Measurements from ENCODE around the gene SMIM44. TPM values are rescaled to one million over a fixed set of nuclear protein-coding genes. Genes with fewer than 3 reads are reported as not detected.

Gene SMIM44
- total RNA-seq, 1 donor, result not detected

GRCh38 chr19:3479177-3479833, 3.9 kb downstream of the SMIM44 start:
- Histone ChIP-seq H3K4me1 (ENCODE audit: insufficient read depth, low read length) (no peaks in the 10 kb centered on the region), H3K36me3 (ENCODE audit: insufficient read depth, low read length) (no peaks in the 10 kb centered on the region), H4K20me1 (ENCODE audit: insufficient read depth, low read length) (no peaks in the 10 kb centered on the region), H3K27ac (ENCODE audit: low read depth, low read length) (no peak overlapping the region), H3K4me2 (ENCODE audit: insufficient read depth, low read length) (no peak overlapping the region), H3K9me3 (ENCODE audit: low read depth, low read length) (no peaks in the 10 kb centered on the region), H3K4me3 (ENCODE audit: insufficient read depth, low read length) (no peak overlapping the region), H3K79me2 (ENCODE audit: insufficient read depth, low read length) (no peaks in the 10 kb centered on the region), H2AFZ (ENCODE audit: low read length) (no peak overlapping the region), H3K27me3 (ENCODE audit: insufficient read depth, low read length) (peaks cover 48% of the 10 kb centered on the region)
- DNase-seq (ENCODE audit: insufficient read length, low spot score, missing footprints), result peak; percentile 86
- TF ChIP-seq CTCF (IDR thresholded peaks at IDR 0.05; ENCODE audit: extremely low read depth, low read depth, low read length), result no peak

- Histone ChIP-seq H4K20me1 (ENCODE audit: insufficient read depth, low read length) (no peaks in the 10 kb centered on the region), H3K4me1 (ENCODE audit: insufficient read depth, low read length) (no peaks in the 10 kb centered on the region), H2AFZ (ENCODE audit: low read length) (no peak overlapping the region), H3K36me3 (ENCODE audit: insufficient read depth, low read length) (no peaks in the 10 kb centered on the region), H3K4me2 (ENCODE audit: insufficient read depth, low read length) (no peak overlapping the region), H3K27me3 (ENCODE audit: insufficient read depth, low read length) (peaks cover 43% of the 10 kb centered on the region), H3K4me3 (ENCODE audit: insufficient read depth, low read length) (no peak overlapping the region), H3K27ac (ENCODE audit: low read depth, low read length) (no peak overlapping the region), H3K9me3 (ENCODE audit: low read depth, low read length) (no peaks in the 10 kb centered on the region), H3K79me2 (ENCODE audit: insufficient read depth, low read length) (no peaks in the 10 kb centered on the region)
- DNase-seq (ENCODE audit: insufficient read length, low spot score, missing footprints), result no peak
- no peak for TF ChIP-seq CTCF (IDR thresholded peaks at IDR 0.05; ENCODE audit: extremely low read depth, low read depth, low read length)
Measured at GRCh38 chr19:3478409-3479176, 4.6 kb downstream of the SMIM44 start.

- no peaks in the 10 kb centered on the region for H3K79me2 ChIP-seq (ENCODE audit: insufficient read depth, low read length)
- H3K36me3 ChIP-seq (ENCODE audit: insufficient read depth, low read length), result no peaks in the 10 kb centered on the region
- no peaks in the 10 kb centered on the region for H3K4me1 ChIP-seq (ENCODE audit: insufficient read depth, low read length)
- TF ChIP-seq CTCF (IDR thresholded peaks at IDR 0.05; ENCODE audit: extremely low read depth, low read depth, low read length), result no peak
- no peak overlapping the region for H3K4me3 ChIP-seq (ENCODE audit: insufficient read depth, low read length)
- no peak overlapping the region for H2AFZ ChIP-seq (ENCODE audit: low read length)
- DNase-seq (ENCODE audit: insufficient read length, low spot score, missing footprints), result peak; percentile 85
- no peak overlapping the region for H3K27ac ChIP-seq (ENCODE audit: low read depth, low read length)
- no peaks in the 10 kb centered on the region for H4K20me1 ChIP-seq (ENCODE audit: insufficient read depth, low read length)
- no peak overlapping the region for H3K4me2 ChIP-seq (ENCODE audit: insufficient read depth, low read length)
- no peaks in the 10 kb centered on the region for H3K9me3 ChIP-seq (ENCODE audit: low read depth, low read length)
- peaks cover 37% of the 10 kb centered on the region for H3K27me3 ChIP-seq (ENCODE audit: insufficient read depth, low read length)
Measured at GRCh38 chr19:3477951-3478350, 5.3 kb downstream of the SMIM44 start.

GRCh38 chr19:3477506-3477905, 5.7 kb downstream of the SMIM44 start:
- DNase-seq (ENCODE audit: insufficient read length, low spot score, missing footprints), result no peak
- no peaks in the 10 kb centered on the region for H3K79me2 ChIP-seq (ENCODE audit: insufficient read depth, low read length)
- peaks cover under 1% of the 10 kb centered on the region for H4K20me1 ChIP-seq (ENCODE audit: insufficient read depth, low read length)
- no peak overlapping the region for H3K4me2 ChIP-seq (ENCODE audit: insufficient read depth, low read length)
- no peak overlapping the region for H3K27ac ChIP-seq (ENCODE audit: low read depth, low read length)
- no peaks in the 10 kb centered on the region for H3K36me3 ChIP-seq (ENCODE audit: insufficient read depth, low read length)
- H2AFZ ChIP-seq (ENCODE audit: low read length), result no peak overlapping the region
- no peak for TF ChIP-seq CTCF (IDR thresholded peaks at IDR 0.05; ENCODE audit: extremely low read depth, low read depth, low read length)
- H3K9me3 ChIP-seq (ENCODE audit: low read depth, low read length), result no peaks in the 10 kb centered on the region
- H3K4me3 ChIP-seq (ENCODE audit: insufficient read depth, low read length), result no peak overlapping the region
- H3K4me1 ChIP-seq (ENCODE audit: insufficient read depth, low read length), result no peaks in the 10 kb centered on the region
- H3K27me3 ChIP-seq (ENCODE audit: insufficient read depth, low read length), result peaks cover 33% of the 10 kb centered on the region

All from osteoblast (primary cell).